Vagina (tissue), 2 donors: ENCODE data around the gene IL33.

Experiments
- POLR2A ChIP-seq, 2 donors: fragments of 450-650 bp; IDR thresholded peaks; one replicate each; pipeline ENCODE4 v1.6.1; 2017; ENCODE audit warnings: antibody characterized with exemption in 2 of 2, mild to moderate bottlenecking in 2 of 2, moderate library complexity in 2 of 2
- TF ChIP-seq, protein P1 (sequence below), 3 experiments: fragments of 450-650 bp in 2 of 3; fragments of 200-600 bp in 1 of 3; sonication (generic) in 1 of 3; IDR thresholded peaks; one replicate each; pipeline ENCODE4 v1.5.1; 2017 to 2019; ENCODE audit warnings: antibody characterized with exemption in 3 of 3, mild to moderate bottlenecking in 2 of 3, moderate library complexity in 2 of 3

GRCh38 chr9:6171667-6172066 is 43.9 kb upstream of the IL33 start:
- TF ChIP-seq, protein P1, sequence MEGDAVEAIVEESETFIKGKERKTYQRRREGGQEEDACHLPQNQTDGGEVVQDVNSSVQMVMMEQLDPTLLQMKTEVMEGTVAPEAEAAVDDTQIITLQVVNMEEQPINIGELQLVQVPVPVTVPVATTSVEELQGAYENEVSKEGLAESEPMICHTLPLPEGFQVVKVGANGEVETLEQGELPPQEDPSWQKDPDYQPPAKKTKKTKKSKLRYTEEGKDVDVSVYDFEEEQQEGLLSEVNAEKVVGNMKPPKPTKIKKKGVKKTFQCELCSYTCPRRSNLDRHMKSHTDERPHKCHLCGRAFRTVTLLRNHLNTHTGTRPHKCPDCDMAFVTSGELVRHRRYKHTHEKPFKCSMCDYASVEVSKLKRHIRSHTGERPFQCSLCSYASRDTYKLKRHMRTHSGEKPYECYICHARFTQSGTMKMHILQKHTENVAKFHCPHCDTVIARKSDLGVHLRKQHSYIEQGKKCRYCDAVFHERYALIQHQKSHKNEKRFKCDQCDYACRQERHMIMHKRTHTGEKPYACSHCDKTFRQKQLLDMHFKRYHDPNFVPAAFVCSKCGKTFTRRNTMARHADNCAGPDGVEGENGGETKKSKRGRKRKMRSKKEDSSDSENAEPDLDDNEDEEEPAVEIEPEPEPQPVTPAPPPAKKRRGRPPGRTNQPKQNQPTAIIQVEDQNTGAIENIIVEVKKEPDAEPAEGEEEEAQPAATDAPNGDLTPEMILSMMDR (IDR thresholded peaks at IDR 0.05), result no peak
- TF ChIP-seq POLR2A (IDR thresholded peaks at IDR 0.05), result no peak
